ENCODE data around the gene IGF2BP2.

The IGF2BP2 gene

GRCh38 chr3:185713015-185713414 lies 111.8 kb downstream of the IGF2BP2 start:
- H3K36me3 ChIP-seq (ENCODE audit: insufficient read depth), result no peaks in the 10 kb centered on the region
- H3K27me3 ChIP-seq (ENCODE audit: insufficient read depth, low read depth), result no peaks in the 10 kb centered on the region; the same call in 1 of the 2 replicates
- no peaks in the 10 kb centered on the region for H3K79me2 ChIP-seq (ENCODE audit: insufficient read depth, low read depth)
- no peak overlapping the region for H3K27ac ChIP-seq
- no peak for TF ChIP-seq CTCF (conservative IDR thresholded peaks at IDR 0.05; ENCODE audit: low read depth, low read length)
- no peak overlapping the region for H2AFZ ChIP-seq (ENCODE audit: low read depth)
- no peaks in the 10 kb centered on the region for H4K20me1 ChIP-seq (ENCODE audit: insufficient read depth)
- no peak overlapping the region for H3K9ac ChIP-seq
- H3K4me2 ChIP-seq, result no peak overlapping the region
- no peak overlapping the region for H3K4me3 ChIP-seq (IDR thresholded peaks at IDR 0.05; ENCODE audit: insufficient read depth, low read depth, low read length)
- H3K4me1 ChIP-seq (ENCODE audit: low read depth, poor library complexity, severe bottlenecking), result no peaks in the 10 kb centered on the region

- TF ChIP-seq CTCF (conservative IDR thresholded peaks at IDR 0.05; ENCODE audit: low read depth, low read length), result no peak
- no peaks in the 10 kb centered on the region for H3K4me1 ChIP-seq (ENCODE audit: low read depth, poor library complexity, severe bottlenecking)
- H2AFZ ChIP-seq (ENCODE audit: low read depth), result no peak overlapping the region
- no peaks in the 10 kb centered on the region for H3K79me2 ChIP-seq (ENCODE audit: insufficient read depth, low read depth)
- no peaks in the 10 kb centered on the region for H4K20me1 ChIP-seq (ENCODE audit: insufficient read depth)
- no peak overlapping the region for H3K9ac ChIP-seq
- H3K27me3 ChIP-seq (ENCODE audit: insufficient read depth, low read depth), result no peaks in the 10 kb centered on the region; the same call in 1 of the 2 replicates
- H3K27ac ChIP-seq, result no peak overlapping the region
- no peak overlapping the region for H3K4me3 ChIP-seq (IDR thresholded peaks at IDR 0.05; ENCODE audit: insufficient read depth, low read depth, low read length)
- no peak overlapping the region for H3K4me2 ChIP-seq
- H3K36me3 ChIP-seq (ENCODE audit: insufficient read depth), result no peaks in the 10 kb centered on the region
Measured at GRCh38 chr3:185712337-185712736, 112.5 kb downstream of the IGF2BP2 start.

GRCh38 chr3:185711255-185711870 lies 113.5 kb downstream of the IGF2BP2 start:
- Histone ChIP-seq H4K20me1 (ENCODE audit: insufficient read depth) (no peaks in the 10 kb centered on the region), H3K9ac (no peak overlapping the region), H3K27ac (no peak overlapping the region), H3K4me3 (IDR thresholded peaks at IDR 0.05; ENCODE audit: insufficient read depth, low read depth, low read length) (no peak overlapping the region), H3K36me3 (ENCODE audit: insufficient read depth) (no peaks in the 10 kb centered on the region), H2AFZ (ENCODE audit: low read depth) (no peak overlapping the region), H3K27me3 (ENCODE audit: insufficient read depth, low read depth) (no peaks in the 10 kb centered on the region; the same call in 1 of the 2 replicates), H3K79me2 (ENCODE audit: insufficient read depth, low read depth) (no peaks in the 10 kb centered on the region), H3K4me1 (ENCODE audit: low read depth, poor library complexity, severe bottlenecking) (no peaks in the 10 kb centered on the region), H3K4me2 (no peak overlapping the region)
- TF ChIP-seq CTCF (conservative IDR thresholded peaks at IDR 0.05; ENCODE audit: low read depth, low read length), result no peak

- H3K9ac ChIP-seq, result no peak overlapping the region
- H3K4me3 ChIP-seq (IDR thresholded peaks at IDR 0.05; ENCODE audit: insufficient read depth, low read depth, low read length), result no peak overlapping the region
- H3K36me3 ChIP-seq (ENCODE audit: insufficient read depth), result no peaks in the 10 kb centered on the region
- no peaks in the 10 kb centered on the region for H3K4me1 ChIP-seq (ENCODE audit: low read depth, poor library complexity, severe bottlenecking)
- no peak overlapping the region for H2AFZ ChIP-seq (ENCODE audit: low read depth)
- H3K27me3 ChIP-seq (ENCODE audit: insufficient read depth, low read depth), result no peaks in the 10 kb centered on the region; the same call in 1 of the 2 replicates
- no peaks in the 10 kb centered on the region for H4K20me1 ChIP-seq (ENCODE audit: insufficient read depth)
- no peak overlapping the region for H3K27ac ChIP-seq
- no peak for TF ChIP-seq CTCF (conservative IDR thresholded peaks at IDR 0.05; ENCODE audit: low read depth, low read length)
- no peaks in the 10 kb centered on the region for H3K79me2 ChIP-seq (ENCODE audit: insufficient read depth, low read depth)
- H3K4me2 ChIP-seq, result no peak overlapping the region
Measured at GRCh38 chr3:185709251-185709955, 115.4 kb downstream of the IGF2BP2 start.
